Renal cortex interstitium (tissue), 11 donors: Measurements from ENCODE around the gene P2RY2. TPM values are rescaled to one million over a fixed set of nuclear protein-coding genes. Genes with fewer than 3 reads are reported as not detected.

Experiments used
- DNase-seq, 11 donors: peaks; one replicate each; pipeline ENCODE4 v3.0.0-alpha.2; 2013; ENCODE audit warnings: low read depth in 9 of 11, low spot score in 4 of 11; ENCODE audit errors: extremely low read depth in 1 of 11
- polyA plus RNA-seq, 3 donors: library from polyadenylated mRNA; unstranded; fragments of 120-200 nt; gene quantifications; one replicate each; pipeline ENCODE4 v1.2.1, GENCODE V29; 2013; ENCODE audit not compliant: insufficient read length in 3 of 3

The P2RY2 gene
- polyA plus RNA-seq, 3 donors: 0.50 to 1.1 (median 0.55) TPM

GRCh38 chr11:73257342-73258103 lies 39.4 kb downstream of the P2RY2 start:
- DNase-seq: peak in 10 of 11 donors; percentile 54 to 86 (median 69)

- DNase-seq: no peak
These were observed 40.3 kb downstream of the P2RY2 start for GRCh38 chr11:73258104-73259035.

GRCh38 chr11:73259406-73260126 lies 41.5 kb downstream of the P2RY2 start:
- DNase-seq: no peak

- DNase-seq: no peak
These were observed 42.0 kb downstream of the P2RY2 start for GRCh38 chr11:73260127-73260457.

- no peak for DNase-seq
These were observed 44.9 kb downstream of the P2RY2 start for GRCh38 chr11:73262851-73263495.

GRCh38 chr11:73263640-73264039 lies 45.6 kb downstream of the P2RY2 start:
- DNase-seq: no peak

- no peak for DNase-seq
These were observed 47.3 kb downstream of the P2RY2 start for GRCh38 chr11:73265278-73265810.

- no peak for DNase-seq
These were observed 48.0 kb downstream of the P2RY2 start for GRCh38 chr11:73265853-73266645.

- DNase-seq: no peak
These were observed 48.6 kb downstream of the P2RY2 start for GRCh38 chr11:73266646-73267020.

GRCh38 chr11:73267122-73267846 lies 49.2 kb downstream of the P2RY2 start:
- no peak for DNase-seq

- DNase-seq: no peak
These were observed 49.9 kb downstream of the P2RY2 start for GRCh38 chr11:73267906-73268540.

- DNase-seq: no peak
These were observed 50.7 kb downstream of the P2RY2 start for GRCh38 chr11:73268671-73269271.

GRCh38 chr11:73269459-73270015 lies 51.5 kb downstream of the P2RY2 start:
- no peak for DNase-seq

- no peak for DNase-seq
These were observed 52.2 kb downstream of the P2RY2 start for GRCh38 chr11:73270016-73270854.

GRCh38 chr11:73270855-73271477 lies 52.9 kb downstream of the P2RY2 start:
- DNase-seq: no peak
